ENCODE measurements around the gene GSG1L.

DNA sequence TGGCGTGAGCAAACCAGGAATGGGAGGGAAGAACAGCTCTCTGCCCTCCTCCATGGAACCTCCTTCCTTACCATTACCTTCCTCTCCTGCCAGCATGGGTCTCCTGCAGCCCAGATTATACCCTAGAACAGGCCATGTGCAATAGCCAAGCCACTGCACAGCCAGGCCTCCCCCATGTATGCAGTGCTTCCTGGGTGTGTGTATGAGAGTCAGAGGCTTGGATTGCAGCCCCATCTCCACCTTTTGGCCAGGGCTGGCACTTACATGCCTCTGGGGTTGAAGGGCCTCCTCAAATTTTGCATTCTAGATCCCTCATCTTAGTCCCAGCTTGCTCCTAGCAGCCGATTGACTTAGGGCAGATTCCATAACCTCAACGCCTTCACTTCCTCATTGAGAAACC lies 133.7 kb downstream of the GSG1L start:
- TF ChIP-seq POLR2A (IDR thresholded peaks at IDR 0.05) = no peak
- TF ChIP-seq POLR2AphosphoS5 (IDR thresholded peaks at IDR 0.05) = no peak
